Hematopoietic multipotent progenitor cell (in vitro differentiated cells): ENCODE results near the gene AFDN. TPM values are rescaled to one million over a fixed set of nuclear protein-coding genes. Genes with fewer than 3 reads are reported as not detected.

ENCODE experiments used
- DNase-seq, 3 donors: peaks; one replicate each; pipeline ENCODE4 v3.0.0-alpha.2; 2011 to 2015; ENCODE audit warnings: low read depth in 2 of 3, low spot score in 2 of 3
- total RNA-seq: library from RNA; depleted of rRNA; stranded (reverse); fragments of >200 nt; gene quantifications from one replicate; pipeline ENCODE4 v1.2.3, GENCODE V29; 2012

AFDN gene
- total RNA-seq, 1 donor = 3.2 TPM

GRCh38 chr6:167838207-167838748, 11.6 kb downstream of the AFDN start:
- no peak for DNase-seq

DNA sequence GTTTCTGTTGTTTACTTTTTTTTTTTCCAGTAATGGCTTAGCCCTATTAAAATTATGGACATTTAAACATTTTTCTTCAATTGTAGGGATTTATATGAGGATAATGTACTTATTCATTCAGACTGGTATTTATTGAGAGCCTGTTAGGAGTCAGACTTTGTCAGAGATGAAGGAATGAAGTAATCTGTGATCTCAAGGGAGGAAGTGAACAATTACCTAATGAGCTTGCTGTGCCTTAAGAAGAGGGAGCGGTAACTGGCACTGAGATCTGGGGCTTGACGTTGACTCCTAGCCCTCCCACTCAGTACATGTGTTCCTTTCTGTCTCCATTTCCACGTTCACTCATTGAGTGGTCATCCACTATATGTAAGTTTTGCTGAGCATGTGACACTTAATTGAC, 12.6 kb downstream of the AFDN start:
- DNase-seq = no peak

DNA sequence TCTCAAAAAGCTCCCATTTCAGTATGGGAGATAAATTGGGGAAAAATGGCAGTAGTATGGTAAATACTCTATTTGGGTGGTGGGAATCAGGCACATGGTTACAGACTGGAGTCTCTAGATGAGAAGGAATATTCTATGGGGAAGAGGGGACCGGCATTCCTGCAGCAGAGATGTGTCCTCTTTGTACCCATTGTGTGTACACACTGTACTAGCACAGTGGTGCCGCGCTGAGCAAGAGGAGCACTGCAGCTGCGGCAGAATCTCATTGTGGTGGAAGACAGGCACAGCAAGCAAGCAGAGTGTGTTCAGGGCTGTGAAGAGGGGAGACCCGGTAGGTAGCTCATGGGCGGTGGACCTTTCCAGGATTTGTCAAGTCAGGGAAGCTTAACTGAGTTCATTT, 13.0 kb downstream of the AFDN start:
- DNase-seq = no peak

GRCh38 chr6:167840160-167840525, 13.4 kb downstream of the AFDN start:
- DNase-seq = no peak

DNA sequence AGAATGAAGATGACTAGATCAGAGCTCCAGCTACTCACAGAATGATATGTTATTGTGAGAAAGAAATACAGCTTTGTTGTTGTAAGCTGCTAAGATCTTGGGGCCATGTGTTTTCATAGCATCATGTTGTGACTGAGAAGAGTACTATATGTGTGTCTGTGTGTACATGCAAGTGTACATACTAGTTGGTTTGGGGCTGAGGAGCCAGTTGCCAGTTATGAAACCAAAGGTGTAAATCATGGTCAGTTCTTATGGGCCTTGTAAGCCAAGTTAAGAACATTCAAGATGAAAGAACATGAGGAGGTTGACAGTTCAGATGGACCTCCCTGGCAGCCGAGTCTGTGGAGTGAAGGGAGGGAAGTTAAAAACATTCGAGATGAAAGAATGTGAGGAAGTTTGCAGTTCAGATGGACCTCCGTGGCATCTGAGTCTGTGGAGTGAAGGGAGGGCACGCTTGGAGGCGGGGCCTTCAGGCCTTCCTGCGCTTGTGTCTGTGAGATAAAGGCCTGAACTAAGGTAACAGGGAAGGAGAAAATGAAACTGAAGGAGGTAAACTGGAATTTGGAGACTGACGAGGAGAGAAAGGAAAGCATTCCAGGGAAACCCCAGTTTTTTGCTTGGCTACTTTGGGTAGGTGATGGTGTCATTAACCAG, 13.9 kb downstream of the AFDN start:
- no peak for DNase-seq

- DNase-seq = no peak
Measured at GRCh38 chr6:167841981-167842380, 15.3 kb downstream of the AFDN start.

GRCh38 chr6:167842457-167842856, 15.7 kb downstream of the AFDN start:
- no peak for DNase-seq

GRCh38 chr6:167843023-167843422, 16.3 kb downstream of the AFDN start:
- no peak for DNase-seq

DNA sequence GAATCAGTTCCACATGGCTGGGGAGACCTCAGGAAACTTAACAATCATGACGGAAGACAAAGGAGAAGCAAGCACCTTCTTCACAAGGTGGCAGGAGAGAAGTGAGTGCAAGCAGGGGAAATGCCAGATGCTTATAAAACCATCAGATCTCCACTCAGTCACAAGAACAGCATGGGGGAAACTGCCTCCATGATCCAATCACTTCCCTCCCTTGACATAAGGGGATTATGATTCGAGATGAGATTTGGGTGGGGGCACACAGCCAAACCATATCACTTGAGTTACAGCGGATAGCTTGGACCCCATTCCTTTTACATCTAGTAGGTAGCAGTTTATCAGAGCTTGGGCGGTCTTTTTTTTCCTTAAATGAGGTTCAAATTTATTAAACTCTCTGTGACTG, 19.1 kb downstream of the AFDN start:
- DNase-seq = no peak

DNA sequence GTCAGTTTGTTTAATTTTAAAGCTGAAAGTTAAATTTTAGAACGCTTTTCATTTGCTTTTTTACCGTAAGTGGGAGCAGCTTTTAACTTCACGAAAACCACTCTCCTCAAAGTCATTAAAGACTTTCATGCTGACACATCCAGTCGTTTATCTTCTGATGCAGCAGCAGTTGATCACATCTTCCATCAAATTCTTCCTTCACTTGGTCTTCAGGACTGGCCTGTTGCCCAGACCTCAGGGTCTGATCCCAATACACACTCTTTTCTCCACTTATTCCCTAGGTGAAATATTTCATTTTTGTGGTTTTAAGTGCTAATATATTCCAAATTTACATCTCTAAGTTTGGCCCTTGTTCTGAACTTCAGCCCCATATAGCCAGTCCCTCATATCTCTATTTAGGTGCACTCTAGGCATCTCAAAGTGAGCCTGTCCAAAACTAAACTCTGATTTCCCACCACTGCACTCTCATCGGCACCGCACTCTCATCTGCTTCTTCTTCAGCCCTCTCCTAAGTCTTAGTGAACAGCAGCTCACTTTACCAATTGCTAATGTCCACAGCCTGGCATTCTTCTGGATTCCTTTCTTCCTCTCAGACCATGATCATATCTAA, 20.4 kb downstream of the AFDN start:
- DNase-seq = no peak

DNA sequence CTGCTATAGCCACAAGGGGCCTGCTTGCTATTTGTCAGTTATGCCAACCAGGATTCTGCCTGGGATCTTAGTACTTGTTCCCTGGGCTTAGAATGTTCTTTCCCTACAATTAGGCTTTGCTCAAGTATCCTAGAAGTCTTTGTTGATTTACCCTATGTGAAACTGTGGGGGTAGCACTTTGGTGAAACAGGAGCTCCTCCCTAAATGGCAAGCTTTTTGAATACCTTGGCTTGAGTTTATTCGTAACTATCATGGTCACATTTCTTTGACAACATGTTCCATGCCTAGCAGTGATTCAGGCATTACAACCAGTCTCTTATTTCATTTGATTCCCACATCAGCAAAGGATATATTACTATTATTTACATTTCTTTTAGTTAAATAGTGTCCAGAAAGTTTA, 21.2 kb downstream of the AFDN start:
- no peak for DNase-seq

DNA sequence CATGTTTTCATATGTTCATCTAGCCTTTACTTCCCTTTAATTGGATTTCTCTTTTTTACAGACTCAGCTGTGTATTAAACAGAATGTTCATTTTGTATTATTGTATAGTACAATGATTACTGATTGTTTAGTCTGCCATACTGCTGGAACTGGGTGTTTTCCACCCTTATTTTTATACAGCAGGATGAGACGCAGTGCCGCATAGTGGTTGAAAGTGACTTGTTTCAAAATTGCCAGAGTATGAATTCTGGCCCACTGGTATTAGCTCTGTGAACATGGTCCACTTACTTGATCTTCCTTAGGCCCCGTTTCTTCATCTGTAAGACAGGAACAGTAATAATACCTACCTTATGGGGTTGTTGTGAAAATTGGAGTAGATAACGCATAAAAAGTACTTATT, 22.1 kb downstream of the AFDN start:
- DNase-seq = no peak

GRCh38 chr6:167849846-167850459, 23.2 kb downstream of the AFDN start:
- DNase-seq = no peak

DNA sequence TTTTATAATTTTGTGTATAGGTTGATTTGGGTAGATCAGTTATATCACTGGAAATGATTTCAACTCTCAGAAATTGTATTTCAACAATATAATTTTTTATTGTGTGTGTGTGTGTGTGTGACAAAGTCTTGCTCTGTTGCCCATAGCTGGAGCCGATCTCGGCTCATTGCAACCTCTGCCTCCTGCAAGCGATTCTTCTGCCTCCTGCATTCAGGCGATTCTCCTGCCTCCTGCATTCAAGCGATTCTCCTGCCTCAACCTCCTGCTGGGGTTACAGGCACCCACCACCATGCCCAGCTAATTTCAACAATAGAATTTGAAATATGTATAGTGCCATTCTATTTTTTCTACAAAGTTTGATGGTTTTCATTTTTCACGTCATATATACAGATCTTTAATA, 24.1 kb downstream of the AFDN start:
- no peak for DNase-seq

DNA sequence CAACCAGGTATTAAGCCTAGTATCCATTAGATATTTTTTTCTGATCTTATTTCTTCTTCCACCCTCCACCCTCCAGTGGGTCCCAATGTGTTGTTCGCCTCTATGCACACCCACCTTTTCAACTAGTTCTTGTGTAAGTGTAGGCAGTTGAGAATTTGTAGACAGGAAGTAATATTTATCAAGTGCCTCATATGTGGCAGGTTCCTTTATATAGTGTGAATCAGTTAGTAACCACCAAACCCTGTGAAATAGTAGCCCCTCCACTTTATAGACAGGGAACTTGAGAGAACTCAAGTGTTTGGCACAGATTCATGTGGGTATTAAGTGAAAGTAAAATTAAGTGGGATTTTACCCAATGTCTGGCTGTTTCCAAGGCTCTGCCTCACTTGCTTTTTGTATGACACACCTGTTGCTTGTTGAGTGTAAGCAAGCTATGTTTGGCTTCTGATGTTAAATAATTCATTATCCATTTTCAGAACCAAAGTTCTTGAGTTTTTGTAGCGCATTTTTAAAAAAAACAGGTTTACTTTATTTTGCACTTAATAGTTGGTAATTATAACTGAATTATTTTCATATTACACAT, 24.8 kb downstream of the AFDN start:
- DNase-seq = peak in 1 of 3 donors; percentile 39

DNA sequence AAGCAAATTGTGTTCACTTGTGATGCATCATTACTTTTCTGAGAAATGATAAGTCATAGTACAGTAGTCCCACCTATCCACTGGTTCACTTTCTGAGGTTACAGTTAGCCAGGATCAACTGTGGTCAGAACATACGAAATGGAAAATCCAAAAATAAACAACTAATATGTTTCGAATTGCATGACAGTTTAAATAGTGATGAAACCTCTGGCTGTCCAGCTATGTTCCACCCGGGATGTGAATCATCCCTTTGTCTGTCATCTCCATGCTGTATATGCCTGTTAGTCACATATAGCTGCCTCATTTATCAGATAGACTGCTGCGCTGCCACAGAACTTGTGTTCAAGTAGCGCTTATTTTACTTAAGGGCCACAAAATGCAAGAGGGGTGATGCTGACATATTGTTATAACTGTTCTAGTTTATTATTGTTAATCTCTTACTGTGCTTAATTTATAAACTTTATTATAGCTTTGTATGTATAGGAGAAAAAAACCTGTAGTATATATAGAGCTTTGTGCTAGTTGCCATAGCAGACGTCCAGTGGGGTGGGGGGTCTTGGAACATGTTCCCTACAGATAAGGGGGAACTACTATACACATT, 29.2 kb downstream of the AFDN start:
- no peak for DNase-seq

GRCh38 chr6:167856474-167856873, 29.8 kb downstream of the AFDN start:
- no peak for DNase-seq

GRCh38 chr6:167856999-167857660, 30.4 kb downstream of the AFDN start:
- no peak for DNase-seq

- DNase-seq = no peak
Measured at GRCh38 chr6:167858086-167858591, 31.4 kb downstream of the AFDN start.

- DNase-seq = no peak
Measured at GRCh38 chr6:167858842-167859664, 32.3 kb downstream of the AFDN start.
